IMR-90 (cell line): ENCODE measurements around the gene KANSL1L. TPM values are rescaled to one million over a fixed set of nuclear protein-coding genes. Genes with fewer than 3 reads are reported as not detected.

ENCODE experiments used
- ATAC-seq: fragments of 200-7000 bp; cut with Tn5 transposase; 2 replicates; pipeline ENCODE4 v1.9.1; 2020; ENCODE audit warnings: low read depth, mild to moderate bottlenecking, moderate library complexity
- BruUV-seq: library from RNA; stranded (reverse); fragments of 400-500 nt; replicated peaks from 2 replicates; lab custom pipeline; 2021; lab: Mats Ljungman, UMichigan
- CTCF ChIA-PET: fragments of 300-600 bp; formaldehyde crosslinking; extraction: SDS; loops from one replicate; lab custom pipeline; 2021; ENCODE audit warnings: antibody characterized with exemption; lab: Yijun Ruan, JAX
- POLR2A ChIA-PET: fragments of 300-600 bp; sonication (Branson Sonifier 250); formaldehyde crosslinking; loops from one replicate; lab custom pipeline; 2022; ENCODE audit warnings: antibody characterized with exemption; ENCODE audit not compliant: unreplicated experiment; lab: Charles Lee
- DNase-seq: peaks from one replicate; pipeline ENCODE4 v3.0.0; 2013
- H2AFZ ChIP-seq: replicated peaks from 2 replicates; pipeline ENCODE3; 2013; ENCODE audit warnings: low read length, mild to moderate bottlenecking; ENCODE audit not compliant: poor library complexity
- H2AK5ac ChIP-seq: 2 replicates; pipeline ENCODE4 v1.6.1; 2013; ENCODE audit warnings: low read depth, low read length, inconsistent platforms
- H2AK9ac ChIP-seq: replicated peaks from 2 replicates; pipeline ENCODE3; 2013; ENCODE audit warnings: mild to moderate bottlenecking, low read depth, low read length, moderate library complexity; ENCODE audit not compliant: poor library complexity
- H2BK120ac ChIP-seq: 2 replicates; pipeline ENCODE4 v1.6.1; 2013; ENCODE audit warnings: low read depth, low read length, inconsistent platforms
- H2BK15ac ChIP-seq: 3 replicates; pipeline ENCODE4 v1.6.1; 2013; ENCODE audit warnings: low read depth, low read length, inconsistent platforms
- H2BK20ac ChIP-seq: 2 replicates; pipeline ENCODE4 v1.6.1; 2013; ENCODE audit warnings: low read depth, mild to moderate bottlenecking, inconsistent platforms, low read length, moderate library complexity
- H2BK5ac ChIP-seq: 2 replicates; pipeline ENCODE4 v1.6.1; 2013; ENCODE audit warnings: mild to moderate bottlenecking, low read depth, low read length, inconsistent platforms; ENCODE audit not compliant: poor library complexity, severe bottlenecking
- H3K14ac ChIP-seq: replicated peaks from 2 replicates; pipeline ENCODE4 v1.6.1; 2013; ENCODE audit warnings: low read depth, low read length, inconsistent platforms
- H3K18ac ChIP-seq: 2 replicates; pipeline ENCODE4 v1.6.1; 2013; ENCODE audit warnings: low read depth, low read length, control low read depth
- H3K23ac ChIP-seq: 2 replicates; pipeline ENCODE4 v1.6.1; 2013; ENCODE audit warnings: low read depth, low read length, inconsistent platforms
- H3K27ac ChIP-seq: 2 replicates; pipeline ENCODE4 v1.5.1; 2013; ENCODE audit warnings: mild to moderate bottlenecking, control low read depth, low read length; ENCODE audit not compliant: insufficient read depth
- H3K27me3 ChIP-seq: 2 replicates; pipeline ENCODE4 v1.6.1; 2013; ENCODE audit warnings: low read length; ENCODE audit not compliant: control insufficient read depth, insufficient read depth
- H3K36me3 ChIP-seq: 2 replicates; pipeline ENCODE4 v1.6.1; 2013; ENCODE audit warnings: low read length, mixed read lengths; ENCODE audit not compliant: control insufficient read depth, insufficient read depth
- H3K4ac ChIP-seq: 2 replicates; pipeline ENCODE4 v1.6.1; 2013; ENCODE audit warnings: low read depth, low read length, inconsistent platforms
- H3K4me1 ChIP-seq: 2 replicates; pipeline ENCODE4 v1.6.1; 2013; ENCODE audit warnings: low read length, mixed read lengths; ENCODE audit not compliant: control insufficient read depth, insufficient read depth
- H3K4me2 ChIP-seq: 2 replicates; pipeline ENCODE4 v1.6.1; 2013; ENCODE audit warnings: low read depth, mild to moderate bottlenecking, control low read depth, low read length, moderate library complexity
- H3K4me3 ChIP-seq: 2 replicates; pipeline ENCODE4 v1.5.1; 2013; ENCODE audit warnings: low read depth, mild to moderate bottlenecking, control low read depth, low read length, moderate library complexity; ENCODE audit not compliant: insufficient read depth
- H3K56ac ChIP-seq: 2 replicates; pipeline ENCODE4 v1.6.1; 2013; ENCODE audit warnings: low read length, inconsistent platforms; ENCODE audit not compliant: insufficient read depth; ENCODE audit errors: extremely low read depth
- H3K79me1 ChIP-seq, 2 experiments: 2 replicates each; pipeline ENCODE4 v1.6.1; 2013; ENCODE audit warnings: low read length in 2 of 2, inconsistent platforms in 1 of 2, low read depth in 1 of 2
- H3K9ac ChIP-seq: 2 replicates; pipeline ENCODE4 v1.6.1; 2013; ENCODE audit warnings: low read depth, low read length, control low read depth
- H3K9me1 ChIP-seq: 2 replicates; pipeline ENCODE4 v1.6.1; 2013; ENCODE audit warnings: low read length, inconsistent platforms; ENCODE audit not compliant: insufficient read depth
- H3K9me3 ChIP-seq: 2 replicates; pipeline ENCODE4 v1.6.1; 2013; ENCODE audit warnings: low read length; ENCODE audit not compliant: control insufficient read depth, insufficient read depth
- H4K20me1 ChIP-seq: 2 replicates; pipeline ENCODE4 v1.6.1; 2013; ENCODE audit warnings: low read length, inconsistent platforms; ENCODE audit not compliant: insufficient read depth
- H4K5ac ChIP-seq: 2 replicates; pipeline ENCODE4 v1.6.1; 2013; ENCODE audit warnings: mild to moderate bottlenecking, low read depth, low read length, control low read depth
- H4K8ac ChIP-seq, 2 experiments: 2 replicates each; pipeline ENCODE4 v1.6.1; 2013; ENCODE audit warnings: low read depth in 2 of 2, low read length in 2 of 2, control low read depth in 1 of 2, inconsistent platforms in 1 of 2
- H4K91ac ChIP-seq: 2 replicates; pipeline ENCODE4 v1.6.1; 2013; ENCODE audit warnings: low read depth, low read length, inconsistent platforms; ENCODE audit not compliant: insufficient read depth
- BHLHE40 ChIP-seq: fragments of 150-350 bp; IDR thresholded peaks from 2 replicates; pipeline ENCODE4 v1.6.1; 2016; ENCODE audit warnings: mild to moderate bottlenecking, low read depth, low read length
- CEBPB ChIP-seq: IDR thresholded peaks from 2 replicates; pipeline ENCODE4 v1.6.1; 2012; ENCODE audit warnings: low read depth, low read length, improper control_type of control experiment
- CHD1 ChIP-seq: IDR thresholded peaks from 2 replicates; pipeline ENCODE4 v1.6.1; 2012; ENCODE audit warnings: low read depth, low read length, improper control_type of control experiment
- FOS ChIP-seq: fragments of 150-350 bp; IDR thresholded peaks from 2 replicates; pipeline ENCODE4 v1.6.1; 2016; ENCODE audit warnings: low read depth, low read length
- MAFK ChIP-seq: IDR thresholded peaks from 2 replicates; pipeline ENCODE4 v1.6.1; 2012; ENCODE audit warnings: low read depth, low read length, improper control_type of control experiment
- MAZ ChIP-seq: IDR thresholded peaks from 2 replicates; pipeline ENCODE4 v1.6.1; 2012; ENCODE audit warnings: low read depth, mild to moderate bottlenecking, low read length, improper control_type of control experiment, moderate library complexity, borderline replicate concordance
- MXI1 ChIP-seq: IDR thresholded peaks from 2 replicates; pipeline ENCODE4 v1.6.1; 2012; ENCODE audit warnings: low read depth, mild to moderate bottlenecking, low read length, moderate library complexity, borderline replicate concordance
- NFE2L2 ChIP-seq: fragments of 150-350 bp; IDR thresholded peaks from 2 replicates; pipeline ENCODE4 v1.6.1; 2016; ENCODE audit warnings: low read depth, mild to moderate bottlenecking, low read length
- POLR2A ChIP-seq: IDR thresholded peaks from 2 replicates; pipeline ENCODE4 v1.6.1; 2012; ENCODE audit warnings: mild to moderate bottlenecking, low read depth, low read length
- RAD21 ChIP-seq: IDR thresholded peaks from 2 replicates; pipeline ENCODE4 v1.6.1; 2012; ENCODE audit warnings: low read length, improper control_type of control experiment
- RCOR1 ChIP-seq: IDR thresholded peaks from 2 replicates; pipeline ENCODE4 v1.6.1; 2012; ENCODE audit warnings: mild to moderate bottlenecking, low read length, improper control_type of control experiment; ENCODE audit not compliant: insufficient replicate concordance
- RFX5 ChIP-seq: IDR thresholded peaks from 2 replicates; pipeline ENCODE4 v1.8.0; 2012; ENCODE audit warnings: low read depth, mild to moderate bottlenecking, low read length, moderate library complexity
- SMC3 ChIP-seq: fragments of 150-350 bp; IDR thresholded peaks from 2 replicates; pipeline ENCODE4 v1.6.1; 2016; ENCODE audit warnings: low read depth, mild to moderate bottlenecking, antibody characterized with exemption, low read length, moderate library complexity
- WGBS, 2 experiments: methylation state at CpG; one replicate each; pipeline versions ENCODE4 v1.1.5 to v1.1.7; 2013; ENCODE audit warnings: missing lambda C conversion rate in 2 of 2; ENCODE audit not compliant: insufficient read length in 1 of 2; ENCODE audit errors: extremely low coverage in 2 of 2; 5-methylcytosine and 5-hydroxymethylcytosine counted together
- dilution Hi-C: fragments of 300-500 bp; cut with HindIII; formaldehyde crosslinking; loops from one replicate; pipeline ENCODE4 v1.14.3; 2018; ENCODE audit warnings: low sequenced_read_pairs; ENCODE audit not compliant: unreplicated experiment
- in situ Hi-C: fragments of 300-500 bp; cut with MboI; formaldehyde crosslinking; loops from 3 replicates; pipeline ENCODE4 v1.14.3; 2019; ENCODE audit warnings: low sequenced_read_pairs, inconsistent platforms, mixed read lengths
- intact Hi-C: fragments of 100-400 bp; cut with micrococcal nuclease; formaldehyde crosslinking; loops from 2 replicates; pipeline ENCODE4 v1.10.0; 2022
- polyA plus RNA-seq, 3 experiments: library from polyadenylated mRNA; depleted of rRNA; stranded (reverse); fragments of >200 nt; gene quantifications; 2 replicates each; pipeline ENCODE4 v1.2.3, GENCODE V29; 2012; ENCODE audit warnings: low replicate concordance in 1 of 3
- total RNA-seq: library from RNA; depleted of rRNA; stranded (reverse); fragments of >200 nt; gene quantifications from 2 replicates; pipeline ENCODE4 v1.2.3, GENCODE V29; 2012
- TF ChIP-seq, protein P1 (sequence below): fragments of 150-350 bp; IDR thresholded peaks from 2 replicates; pipeline ENCODE4 v1.6.1; 2017; ENCODE audit warnings: mild to moderate bottlenecking, antibody characterized with exemption, low read length, low read depth
- TF ChIP-seq, protein P2 (sequence below): fragments of 150-350 bp; IDR thresholded peaks from 2 replicates; pipeline ENCODE4 v1.6.1; 2016; ENCODE audit warnings: low read depth, mild to moderate bottlenecking, low read length, moderate library complexity, borderline replicate concordance
- TF ChIP-seq, protein P3 (sequence below): conservative IDR thresholded peaks from 2 replicates; pipeline ENCODE4 v1.5.1; 2012; ENCODE audit warnings: mild to moderate bottlenecking, low read depth, low read length, improper control_type of control experiment

Gene KANSL1L
- total and polyA plus RNA-seq, 2 of the 4 experiments (the other 2 are of a cell fraction), result 3.1 to 7.2 TPM

DNA sequence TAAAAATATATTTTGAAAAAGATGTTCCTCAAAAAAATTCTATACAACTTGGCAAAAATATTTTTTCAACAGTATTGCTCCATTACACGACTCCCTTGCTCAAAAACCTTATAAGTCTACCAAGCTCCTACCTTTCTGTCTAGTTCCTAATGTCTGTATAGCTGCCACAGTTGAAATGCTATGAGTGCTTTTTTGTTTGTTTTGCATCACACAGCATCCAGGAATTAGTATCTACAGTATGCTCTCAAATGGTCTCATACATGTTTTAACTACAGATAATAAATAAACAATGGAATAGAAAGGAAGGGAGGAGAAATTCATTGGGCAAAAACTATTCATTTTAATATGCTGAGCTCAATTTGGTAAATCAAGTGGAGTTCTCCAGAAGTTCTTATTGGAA, 36.7 kb upstream of the KANSL1L start:
- no peak overlapping the region for H2BK5ac ChIP-seq
- no peak overlapping the region for H3K4ac ChIP-seq
- H3K9me3 ChIP-seq, result no peaks in the 10 kb centered on the region
- no peak overlapping the region for H4K8ac ChIP-seq
- H2AK9ac ChIP-seq, result no peak overlapping the region
- no peak overlapping the region for H3K23ac ChIP-seq
- ChIA-PET POLR2A (no interaction called here), CTCF (interaction anchor here (1.1 kb wide), 1 partner anchor 9 kb away, joined by 3 read pairs; no protein-coding TSS in a partner anchor)
- no peaks in the 10 kb centered on the region for H3K9me1 ChIP-seq
- no peak overlapping the region for H3K4me2 ChIP-seq
- no peak overlapping the region for H4K91ac ChIP-seq
- H3K18ac ChIP-seq, result no peak overlapping the region
- no peak overlapping the region for H3K56ac ChIP-seq
- H4K5ac ChIP-seq, result no peak overlapping the region
- H3K36me3 ChIP-seq, result no peaks in the 10 kb centered on the region
- no peaks in the 10 kb centered on the region for H4K20me1 ChIP-seq
- H3K9ac ChIP-seq, result no peak overlapping the region
- TF ChIP-seq RAD21 (no peak), CEBPB (no peak), MAZ (no peak), POLR2A (no peak), SMC3 (no peak), BHLHE40 (no peak), MAFK (no peak), MXI1 (no peak), RCOR1 (no peak), CHD1 (no peak), RFX5 (no peak), FOS (no peak), NFE2L2 (no peak)
- TF ChIP-seq, protein P1, sequence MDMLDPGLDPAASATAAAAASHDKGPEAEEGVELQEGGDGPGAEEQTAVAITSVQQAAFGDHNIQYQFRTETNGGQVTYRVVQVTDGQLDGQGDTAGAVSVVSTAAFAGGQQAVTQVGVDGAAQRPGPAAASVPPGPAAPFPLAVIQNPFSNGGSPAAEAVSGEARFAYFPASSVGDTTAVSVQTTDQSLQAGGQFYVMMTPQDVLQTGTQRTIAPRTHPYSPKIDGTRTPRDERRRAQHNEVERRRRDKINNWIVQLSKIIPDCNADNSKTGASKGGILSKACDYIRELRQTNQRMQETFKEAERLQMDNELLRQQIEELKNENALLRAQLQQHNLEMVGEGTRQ, result no peak
- TF ChIP-seq, protein P2, sequence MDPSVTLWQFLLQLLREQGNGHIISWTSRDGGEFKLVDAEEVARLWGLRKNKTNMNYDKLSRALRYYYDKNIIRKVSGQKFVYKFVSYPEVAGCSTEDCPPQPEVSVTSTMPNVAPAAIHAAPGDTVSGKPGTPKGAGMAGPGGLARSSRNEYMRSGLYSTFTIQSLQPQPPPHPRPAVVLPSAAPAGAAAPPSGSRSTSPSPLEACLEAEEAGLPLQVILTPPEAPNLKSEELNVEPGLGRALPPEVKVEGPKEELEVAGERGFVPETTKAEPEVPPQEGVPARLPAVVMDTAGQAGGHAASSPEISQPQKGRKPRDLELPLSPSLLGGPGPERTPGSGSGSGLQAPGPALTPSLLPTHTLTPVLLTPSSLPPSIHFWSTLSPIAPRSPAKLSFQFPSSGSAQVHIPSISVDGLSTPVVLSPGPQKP, result no peak
- TF ChIP-seq, protein P3, sequence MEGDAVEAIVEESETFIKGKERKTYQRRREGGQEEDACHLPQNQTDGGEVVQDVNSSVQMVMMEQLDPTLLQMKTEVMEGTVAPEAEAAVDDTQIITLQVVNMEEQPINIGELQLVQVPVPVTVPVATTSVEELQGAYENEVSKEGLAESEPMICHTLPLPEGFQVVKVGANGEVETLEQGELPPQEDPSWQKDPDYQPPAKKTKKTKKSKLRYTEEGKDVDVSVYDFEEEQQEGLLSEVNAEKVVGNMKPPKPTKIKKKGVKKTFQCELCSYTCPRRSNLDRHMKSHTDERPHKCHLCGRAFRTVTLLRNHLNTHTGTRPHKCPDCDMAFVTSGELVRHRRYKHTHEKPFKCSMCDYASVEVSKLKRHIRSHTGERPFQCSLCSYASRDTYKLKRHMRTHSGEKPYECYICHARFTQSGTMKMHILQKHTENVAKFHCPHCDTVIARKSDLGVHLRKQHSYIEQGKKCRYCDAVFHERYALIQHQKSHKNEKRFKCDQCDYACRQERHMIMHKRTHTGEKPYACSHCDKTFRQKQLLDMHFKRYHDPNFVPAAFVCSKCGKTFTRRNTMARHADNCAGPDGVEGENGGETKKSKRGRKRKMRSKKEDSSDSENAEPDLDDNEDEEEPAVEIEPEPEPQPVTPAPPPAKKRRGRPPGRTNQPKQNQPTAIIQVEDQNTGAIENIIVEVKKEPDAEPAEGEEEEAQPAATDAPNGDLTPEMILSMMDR, result no peak
- no peaks in the 10 kb centered on the region for H3K79me1 ChIP-seq
- H2BK20ac ChIP-seq, result no peak overlapping the region
- H3K4me3 ChIP-seq, result no peak overlapping the region
- in situ Hi-C loops, result loop anchor here (25.0 kb wide), 1 partner anchor 871 kb away; no protein-coding TSS in a partner anchor
- H2BK15ac ChIP-seq, result no peak overlapping the region
- H3K27me3 ChIP-seq, result no peaks in the 10 kb centered on the region
- no peak overlapping the region for H2AFZ ChIP-seq
- H3K27ac ChIP-seq, result no peak overlapping the region
- H3K4me1 ChIP-seq, result no peaks in the 10 kb centered on the region
- H2AK5ac ChIP-seq, result no peak overlapping the region
- BruUV-seq, result no TSS peak
- intact Hi-C loops, result loop anchor here (1.0 kb wide), 1 partner anchor 18 kb away; no protein-coding TSS in a partner anchor
- no peak overlapping the region for H2BK120ac ChIP-seq
- DNase-seq, result no peak
- H3K14ac ChIP-seq, result no peak overlapping the region
- no peak for ATAC-seq
- WGBS, 2 experiments, result no CpG with 5 or more reads among the region's 1 CpG
- dilution Hi-C loops, result no loop called here
